Fibroblast of lung (primary cell): Measurements from ENCODE around the gene OBSL1.
A peak's percentile ranks its signal among the peaks of the same experiment; 100 is the strongest.

ENCODE experiments used
- EZH2 ChIP-seq: IDR thresholded peaks from 2 replicates; pipeline ENCODE4 v1.5.1; 2012; ENCODE audit warnings: low read length, control low read depth, mild to moderate bottlenecking; ENCODE audit errors: missing control alignments
- TF ChIP-seq, protein P1 (sequence below), 2 donors: IDR thresholded peaks in 1 of 2; conservative IDR thresholded peaks in 1 of 2; 1 replicate in 1 of 2; 2 replicates in 1 of 2; pipeline ENCODE4 v1.5.1; 2011 to 2012; ENCODE audit warnings: low read length in 2 of 2, control low read depth in 1 of 2, inconsistent platforms in 1 of 2, low read depth in 1 of 2, mild to moderate bottlenecking in 1 of 2

DNA sequence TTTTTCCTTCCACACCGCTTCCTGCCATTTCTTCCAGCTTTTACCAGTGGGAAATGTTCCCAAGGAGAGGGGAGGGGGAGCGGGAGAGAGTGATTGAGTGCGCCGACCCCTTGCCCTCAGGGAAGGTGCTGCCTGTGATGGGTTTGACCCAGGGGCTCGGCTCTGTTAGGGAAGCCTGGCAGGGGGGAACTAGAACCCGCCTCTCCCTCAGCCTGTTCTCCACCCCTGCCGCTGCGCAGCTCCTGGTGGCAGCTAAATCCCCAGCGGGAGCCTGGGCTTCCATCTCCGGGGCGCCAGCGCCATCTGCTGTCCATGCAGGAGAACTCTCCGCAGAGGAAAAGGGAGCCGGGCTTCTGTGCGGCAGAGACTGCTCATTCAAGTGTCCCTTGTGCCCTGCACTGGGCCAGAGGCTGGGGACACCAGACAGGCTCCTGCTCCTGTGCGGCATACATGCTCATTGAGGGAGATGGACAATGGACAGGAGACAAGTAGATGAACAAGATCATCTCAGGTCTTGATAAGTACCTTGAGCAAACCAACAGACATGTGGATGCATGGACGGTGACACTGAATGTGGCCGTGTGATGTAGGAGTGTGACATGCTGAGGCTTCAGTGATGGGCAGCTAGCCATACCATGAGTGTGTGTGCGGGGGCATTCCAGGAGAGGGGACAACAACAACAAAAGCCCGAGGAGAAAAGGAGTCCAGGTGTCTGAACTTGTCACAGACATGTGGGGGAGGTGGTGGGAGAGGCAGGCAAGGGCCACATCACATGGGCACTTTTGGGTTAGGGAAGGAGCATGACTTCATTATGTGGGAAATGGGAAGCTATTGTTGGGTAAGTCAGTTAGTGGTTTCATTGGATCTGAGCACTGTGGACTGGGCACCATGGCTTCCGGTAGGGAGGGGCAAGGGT is 41.0 kb downstream of the OBSL1 start:
- TF ChIP-seq, protein P1, sequence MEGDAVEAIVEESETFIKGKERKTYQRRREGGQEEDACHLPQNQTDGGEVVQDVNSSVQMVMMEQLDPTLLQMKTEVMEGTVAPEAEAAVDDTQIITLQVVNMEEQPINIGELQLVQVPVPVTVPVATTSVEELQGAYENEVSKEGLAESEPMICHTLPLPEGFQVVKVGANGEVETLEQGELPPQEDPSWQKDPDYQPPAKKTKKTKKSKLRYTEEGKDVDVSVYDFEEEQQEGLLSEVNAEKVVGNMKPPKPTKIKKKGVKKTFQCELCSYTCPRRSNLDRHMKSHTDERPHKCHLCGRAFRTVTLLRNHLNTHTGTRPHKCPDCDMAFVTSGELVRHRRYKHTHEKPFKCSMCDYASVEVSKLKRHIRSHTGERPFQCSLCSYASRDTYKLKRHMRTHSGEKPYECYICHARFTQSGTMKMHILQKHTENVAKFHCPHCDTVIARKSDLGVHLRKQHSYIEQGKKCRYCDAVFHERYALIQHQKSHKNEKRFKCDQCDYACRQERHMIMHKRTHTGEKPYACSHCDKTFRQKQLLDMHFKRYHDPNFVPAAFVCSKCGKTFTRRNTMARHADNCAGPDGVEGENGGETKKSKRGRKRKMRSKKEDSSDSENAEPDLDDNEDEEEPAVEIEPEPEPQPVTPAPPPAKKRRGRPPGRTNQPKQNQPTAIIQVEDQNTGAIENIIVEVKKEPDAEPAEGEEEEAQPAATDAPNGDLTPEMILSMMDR (conservative IDR thresholded peaks at IDR 0.05 in 1 of 2, IDR thresholded peaks at IDR 0.05 in 1 of 2; ENCODE audit: low read depth in 1 of 2, low read length in 2 of 2) = peak; percentile 93 to 94
- peak; percentile 18 for TF ChIP-seq EZH2
